ENCODE measurements around the gene HRH3.
A peak's percentile ranks its signal among the peaks of the same experiment; 100 is the strongest.

Gene HRH3

DNA sequence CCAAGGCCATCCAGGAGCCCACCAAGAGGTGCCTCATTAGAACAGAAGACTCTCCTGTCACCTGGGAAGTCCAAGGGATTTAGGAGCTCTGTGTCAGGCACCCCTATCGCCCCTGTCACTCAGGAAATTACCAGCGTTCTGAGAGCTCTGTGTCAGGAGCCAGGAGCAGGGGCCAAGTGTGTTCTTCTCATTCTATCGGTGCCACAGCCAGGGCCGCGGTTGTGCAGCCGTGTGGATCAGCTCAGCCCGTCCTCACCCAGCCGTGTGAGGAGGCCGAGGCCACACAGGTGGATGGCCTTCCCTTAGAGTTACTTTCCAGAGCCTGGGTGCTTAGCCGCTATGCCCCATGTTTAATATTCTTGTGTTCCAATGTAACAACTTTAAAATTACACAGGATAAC is 27.4 kb downstream of the HRH3 start:
- FAIRE-seq (no peak), DNase-seq (ENCODE audit: insufficient read length) (no peak)
- TF ChIP-seq TAF1 (IDR thresholded peaks at IDR 0.05; ENCODE audit: borderline replicate concordance, low read depth, low read length): no peak

DNA sequence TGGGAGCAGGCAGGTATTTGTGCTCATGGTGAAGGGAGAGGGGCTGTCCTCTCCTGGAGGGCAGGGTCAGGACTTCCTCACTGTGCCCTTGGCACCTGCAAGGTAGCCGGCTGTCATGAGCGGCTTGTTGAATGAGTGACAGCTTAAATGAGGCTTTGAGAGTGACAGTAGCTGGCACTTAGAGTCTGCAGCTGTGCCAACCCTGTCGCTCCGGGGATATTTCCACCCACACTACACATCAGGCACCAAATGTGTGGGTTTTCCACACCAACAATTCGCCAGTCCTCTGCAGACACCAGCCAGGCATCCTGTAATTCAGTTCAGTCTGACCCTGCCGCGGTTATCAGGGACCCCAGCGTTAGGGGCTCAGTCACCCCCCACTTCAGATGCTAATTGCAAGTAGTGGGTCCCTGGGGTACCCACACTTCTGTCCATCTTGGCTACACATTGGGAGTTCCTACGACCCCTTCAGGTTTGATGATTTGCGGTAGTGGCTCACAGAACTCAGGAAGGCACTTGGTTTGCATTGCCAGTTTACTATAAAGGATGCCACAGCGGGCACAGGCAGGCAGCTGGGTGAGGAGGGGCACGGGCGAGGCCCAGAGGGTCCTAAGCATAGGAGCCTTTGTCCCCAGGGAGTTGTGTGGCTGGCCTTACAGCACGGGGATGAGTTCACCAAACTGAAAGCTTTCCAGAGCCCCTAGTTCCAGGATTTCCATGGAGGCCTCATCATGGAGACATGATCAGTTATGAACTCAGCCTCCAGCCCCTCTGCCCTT is 28.1 kb downstream of the HRH3 start:
- DNase-seq (ENCODE audit: insufficient read length) (no peak), FAIRE-seq (no peak)
- TF ChIP-seq POLR2AphosphoS5 (IDR thresholded peaks at IDR 0.05; ENCODE audit: low read depth, low read length): no peak
- TF ChIP-seq POLR2A (IDR thresholded peaks at IDR 0.05; ENCODE audit: low read depth, low read length): no peak
- no peak for TF ChIP-seq TAF1 (IDR thresholded peaks at IDR 0.05; ENCODE audit: borderline replicate concordance, low read depth, low read length)

DNA sequence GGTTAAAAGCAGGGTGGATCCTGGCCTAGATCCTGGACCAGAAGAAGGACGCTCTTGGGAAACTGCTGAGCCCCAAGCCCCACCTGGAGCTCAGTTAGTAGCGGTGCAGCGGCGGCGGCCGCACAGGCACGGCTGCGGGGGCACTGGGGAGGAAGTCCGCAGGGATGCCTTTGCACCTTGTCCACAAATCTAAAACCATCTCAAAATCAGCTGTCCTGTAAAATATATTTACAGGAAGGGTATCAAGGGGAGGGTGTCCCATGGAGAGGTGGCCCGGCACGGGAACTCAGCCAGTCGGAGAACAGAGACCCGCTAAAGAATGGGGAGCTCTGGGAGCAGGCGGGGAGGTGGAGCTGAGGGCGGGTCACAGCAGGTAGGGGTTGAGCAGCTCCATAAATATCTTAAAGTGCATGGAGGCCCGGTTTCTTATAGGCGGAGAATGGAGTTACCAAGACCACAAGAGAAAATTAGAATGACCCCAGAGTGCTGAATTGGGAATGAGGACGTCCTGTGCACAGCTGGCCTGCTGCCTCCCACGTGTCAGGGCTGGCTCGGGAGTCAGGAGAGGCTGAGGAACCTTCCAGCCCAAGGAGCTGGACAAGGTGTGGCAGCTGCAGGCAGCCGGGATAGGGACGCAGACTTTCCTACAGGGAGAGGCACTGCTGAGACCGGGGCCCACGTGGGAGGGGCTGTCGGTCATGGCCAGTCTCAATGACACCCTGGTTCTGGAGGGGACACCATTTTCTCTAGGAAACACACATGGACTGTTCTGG is 29.3 kb downstream of the HRH3 start:
- TF ChIP-seq TAF1 (IDR thresholded peaks at IDR 0.05; ENCODE audit: borderline replicate concordance, low read depth, low read length): no peak
- no peak for TF ChIP-seq POLR2A (IDR thresholded peaks at IDR 0.05; ENCODE audit: low read depth, low read length)
- no peak for TF ChIP-seq POLR2AphosphoS5 (IDR thresholded peaks at IDR 0.05; ENCODE audit: low read depth, low read length)
- no peak for DNase-seq (ENCODE audit: insufficient read length)
- FAIRE-seq: no peak

DNA sequence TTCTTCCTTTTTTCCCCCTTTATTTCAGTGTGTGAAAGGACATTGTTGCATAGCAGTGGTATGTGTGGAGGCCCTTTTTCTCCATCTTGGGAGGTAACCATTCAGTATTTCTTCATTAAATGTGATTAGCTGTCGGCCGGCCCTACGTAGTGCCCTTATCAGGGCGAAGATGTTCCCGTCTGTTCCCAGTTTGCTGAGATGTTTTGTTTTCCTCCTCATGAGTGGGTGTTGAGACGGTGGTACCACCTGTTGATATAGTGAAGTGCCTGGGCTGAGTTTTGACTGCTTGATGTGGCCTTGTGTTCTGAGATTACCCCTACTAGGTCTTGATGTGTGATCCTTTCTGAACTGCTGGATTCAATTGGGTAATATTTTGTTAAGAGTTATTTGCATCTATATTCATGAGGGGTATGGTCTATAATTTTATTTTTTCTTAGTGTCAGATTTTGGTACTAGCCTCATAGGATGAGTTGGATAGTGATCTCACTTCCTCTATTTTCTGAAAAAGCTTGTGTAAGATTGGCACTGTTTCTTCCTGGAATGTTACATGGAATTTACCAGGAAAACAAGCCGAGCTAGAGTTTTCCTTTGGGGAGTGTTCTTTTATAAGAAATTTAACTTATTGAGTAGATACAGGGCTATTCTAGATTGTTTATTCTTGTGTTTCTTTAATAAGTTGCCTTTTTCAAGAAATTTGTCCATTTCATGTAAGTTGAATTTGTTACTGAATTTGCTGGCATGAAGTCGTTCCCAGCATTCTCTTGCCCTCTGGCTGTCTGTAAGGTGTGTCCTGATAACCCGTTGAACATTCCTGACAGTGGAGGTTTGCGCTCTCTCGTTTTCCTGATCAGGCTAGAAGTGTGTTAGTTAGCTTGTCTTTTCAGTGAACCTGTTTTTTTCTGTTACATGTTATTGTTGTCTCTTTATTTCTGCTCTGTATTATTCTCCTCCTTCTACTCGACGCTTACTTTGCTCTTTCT is 32.9 kb downstream of the HRH3 start:
- no peak for FAIRE-seq
- no peak for DNase-seq (ENCODE audit: insufficient read length)
- TF ChIP-seq POLR2A (IDR thresholded peaks at IDR 0.05; ENCODE audit: low read depth, low read length) (no peak), POLR2AphosphoS5 (IDR thresholded peaks at IDR 0.05; ENCODE audit: low read depth, low read length) (no peak), TAF1 (IDR thresholded peaks at IDR 0.05; ENCODE audit: borderline replicate concordance, low read depth, low read length) (no peak)

DNA sequence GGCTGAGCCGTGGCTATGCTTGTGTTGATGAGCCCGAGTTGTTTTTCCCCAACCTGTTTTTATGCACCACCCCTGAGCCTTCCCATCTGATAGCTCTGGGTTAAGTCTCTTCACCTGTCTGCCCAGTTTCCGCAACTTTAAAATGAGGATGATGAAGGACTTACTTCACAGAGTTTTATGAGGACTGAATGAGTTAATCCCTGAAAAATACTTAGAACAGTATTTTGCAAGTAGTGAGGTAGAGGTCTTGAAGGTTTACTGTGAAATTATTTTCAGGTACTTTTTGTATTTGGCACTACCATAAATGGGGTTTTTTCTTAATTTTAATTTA is 34.0 kb downstream of the HRH3 start:
- DNase-seq (ENCODE audit: insufficient read length) (no peak), FAIRE-seq (no peak)
- no peak for TF ChIP-seq POLR2AphosphoS5 (IDR thresholded peaks at IDR 0.05; ENCODE audit: low read depth, low read length)
- no peak for TF ChIP-seq TAF1 (IDR thresholded peaks at IDR 0.05; ENCODE audit: borderline replicate concordance, low read depth, low read length)
- no peak for TF ChIP-seq POLR2A (IDR thresholded peaks at IDR 0.05; ENCODE audit: low read depth, low read length)

DNA sequence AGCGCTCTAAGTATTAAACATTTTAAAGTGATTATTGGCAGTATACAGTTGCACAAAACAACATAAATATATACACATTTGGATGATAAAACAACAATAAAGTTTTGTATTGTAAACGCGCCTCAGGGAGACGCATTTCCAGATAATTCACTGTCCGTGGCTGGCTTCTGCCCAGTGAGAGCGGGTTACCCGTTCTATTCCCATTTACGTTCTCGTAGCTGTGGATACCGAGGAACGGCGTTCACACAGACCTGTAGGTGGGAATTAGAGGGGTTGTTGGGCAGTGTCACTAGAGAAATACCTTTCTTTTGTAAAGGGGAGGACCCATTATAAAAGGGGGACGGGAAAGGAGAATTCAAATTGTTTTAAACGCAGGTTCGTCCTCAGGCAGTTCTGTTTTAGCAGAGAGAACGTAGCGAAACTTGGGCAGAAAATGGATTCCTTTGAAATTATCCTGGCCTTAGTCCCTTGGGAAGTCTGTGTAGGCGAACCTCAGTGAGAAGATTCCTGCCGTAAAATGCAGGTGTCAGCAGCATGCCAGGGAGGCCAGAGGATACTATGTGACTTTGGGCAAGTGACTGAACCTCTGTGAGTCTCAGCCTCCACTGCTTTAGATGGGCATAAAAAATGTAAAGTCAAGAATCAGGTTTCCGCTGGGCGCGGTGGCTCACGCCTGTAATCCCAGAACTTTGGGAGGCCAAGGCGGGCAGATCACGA is 36.5 kb downstream of the HRH3 start:
- FAIRE-seq (no peak), DNase-seq (ENCODE audit: insufficient read length) (no peak)
- TF ChIP-seq TAF1 (IDR thresholded peaks at IDR 0.05; ENCODE audit: borderline replicate concordance, low read depth, low read length): no peak
- TF ChIP-seq POLR2A (IDR thresholded peaks at IDR 0.05; ENCODE audit: low read depth, low read length): no peak
- TF ChIP-seq POLR2AphosphoS5 (IDR thresholded peaks at IDR 0.05; ENCODE audit: low read depth, low read length): no peak

DNA sequence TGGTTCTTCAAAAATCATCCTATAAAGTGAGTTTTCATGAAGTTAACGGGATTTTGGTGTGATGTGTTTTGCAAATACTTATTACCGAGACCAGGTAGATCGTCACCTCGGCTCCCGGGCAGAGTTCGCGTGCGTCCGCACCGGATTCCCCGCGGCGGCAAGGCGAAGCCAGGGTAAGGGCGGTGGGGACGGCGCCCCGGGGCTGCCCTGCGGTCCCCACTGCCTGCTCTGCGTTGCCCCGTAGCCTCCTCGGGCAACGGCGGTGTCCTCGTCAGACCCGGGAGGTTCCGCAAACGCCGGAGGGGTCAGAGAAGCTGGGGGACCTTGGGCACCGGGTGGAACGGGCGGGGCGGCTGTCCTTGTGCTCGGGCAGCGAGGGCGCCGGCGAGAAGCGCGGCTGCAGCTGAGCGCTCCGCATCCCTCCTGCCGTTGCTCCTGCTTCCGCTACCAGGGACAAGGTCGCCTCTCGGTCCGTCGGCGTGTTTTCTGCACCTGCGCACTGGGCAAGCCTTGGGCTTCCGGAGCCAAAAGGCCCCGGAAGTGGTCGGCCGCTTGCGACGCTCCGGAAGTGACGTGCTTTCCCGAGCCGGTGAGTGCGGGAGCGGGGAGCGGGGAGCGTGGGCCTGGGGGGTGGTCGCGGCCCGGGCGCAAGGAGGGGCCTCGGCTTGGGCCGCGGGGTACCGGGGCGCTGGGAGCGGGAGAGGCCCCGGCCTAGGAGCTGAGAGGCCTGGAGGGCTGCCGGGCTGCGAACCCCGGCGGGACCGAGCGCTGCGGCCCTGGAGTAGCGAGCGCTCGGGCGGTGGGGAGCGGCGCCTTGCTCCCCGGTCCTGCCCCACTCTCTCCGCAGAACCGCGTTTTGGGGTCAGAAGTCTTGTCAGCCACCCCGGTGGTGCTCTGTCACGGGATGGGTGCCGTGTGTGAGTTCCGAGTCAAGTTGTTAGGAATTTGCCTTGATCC is 37.3 kb downstream of the HRH3 start, which contains the start of gene MTG2:
Gene MTG2 (plus strand): TSS at position 560 of the 957 bp plus-strand sequence. CDS start 10,393 bp downstream, outside the sequence.
- TF ChIP-seq TAF1 (IDR thresholded peaks at IDR 0.05; ENCODE audit: borderline replicate concordance, low read depth, low read length) (peak; percentile 80; the same call in 1 of the 2 replicates), POLR2A (IDR thresholded peaks at IDR 0.05; ENCODE audit: low read depth, low read length) (peak; percentile 99), POLR2AphosphoS5 (IDR thresholded peaks at IDR 0.05; ENCODE audit: low read depth, low read length) (peak; percentile 98)
- FAIRE-seq (peak; percentile 86), DNase-seq (ENCODE audit: insufficient read length) (peak; percentile 100)

DNA sequence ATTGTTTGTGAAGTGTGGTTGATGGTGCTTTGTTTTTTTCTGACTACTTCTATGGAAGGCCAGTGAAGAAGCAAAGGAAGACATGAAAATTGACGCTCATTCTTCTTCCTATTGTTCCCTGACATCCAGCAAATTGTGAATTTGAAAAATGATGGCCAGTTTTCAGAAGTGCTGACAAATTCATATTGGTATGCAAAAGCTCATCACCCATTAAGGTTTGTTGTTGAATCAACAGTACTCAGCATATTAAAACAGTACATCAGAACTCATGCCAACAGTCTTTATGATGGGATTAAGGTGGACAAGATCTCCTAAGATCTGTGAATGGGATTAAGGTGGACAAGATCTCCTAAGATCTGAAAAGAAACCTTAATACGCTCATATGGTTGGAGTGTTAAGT is 38.3 kb downstream of the HRH3 start:
- DNase-seq (ENCODE audit: insufficient read length) (no peak), FAIRE-seq (no peak)
- TF ChIP-seq POLR2A (IDR thresholded peaks at IDR 0.05; ENCODE audit: low read depth, low read length) (no peak), POLR2AphosphoS5 (IDR thresholded peaks at IDR 0.05; ENCODE audit: low read depth, low read length) (no peak), TAF1 (IDR thresholded peaks at IDR 0.05; ENCODE audit: borderline replicate concordance, low read depth, low read length) (no peak)

DNA sequence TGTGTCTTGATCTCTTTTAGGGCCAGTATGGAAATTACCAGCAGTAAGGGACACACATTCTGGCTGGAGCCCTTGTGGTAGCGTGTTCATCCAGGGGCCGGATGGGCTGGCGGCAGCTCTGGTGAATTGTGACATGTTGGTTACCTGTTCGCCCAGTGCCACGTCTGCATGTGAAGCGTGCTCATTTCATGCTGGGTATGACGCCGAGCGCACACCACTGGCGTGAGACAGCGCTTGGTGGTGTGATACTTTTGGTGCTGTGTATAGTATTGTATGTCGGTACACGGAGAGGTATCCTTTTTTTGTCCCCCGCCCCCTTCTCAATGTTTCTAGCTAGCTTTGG is 40.9 kb downstream of the HRH3 start:
- no peak for DNase-seq (ENCODE audit: insufficient read length)
- FAIRE-seq: no peak
- TF ChIP-seq TAF1 (IDR thresholded peaks at IDR 0.05; ENCODE audit: borderline replicate concordance, low read depth, low read length) (no peak), POLR2A (IDR thresholded peaks at IDR 0.05; ENCODE audit: low read depth, low read length) (no peak), POLR2AphosphoS5 (IDR thresholded peaks at IDR 0.05; ENCODE audit: low read depth, low read length) (no peak)

Data from GM12892 (cell line).